Left forelimb (tissue), 1 donor: Measurements from ENCODE around the gene APLN.

ENCODE experiments used
- DNase-seq: peaks from one replicate; pipeline ENCODE4 v3.0.0-alpha.2; 2018; ENCODE audit warnings: low spot score

Gene APLN

DNA sequence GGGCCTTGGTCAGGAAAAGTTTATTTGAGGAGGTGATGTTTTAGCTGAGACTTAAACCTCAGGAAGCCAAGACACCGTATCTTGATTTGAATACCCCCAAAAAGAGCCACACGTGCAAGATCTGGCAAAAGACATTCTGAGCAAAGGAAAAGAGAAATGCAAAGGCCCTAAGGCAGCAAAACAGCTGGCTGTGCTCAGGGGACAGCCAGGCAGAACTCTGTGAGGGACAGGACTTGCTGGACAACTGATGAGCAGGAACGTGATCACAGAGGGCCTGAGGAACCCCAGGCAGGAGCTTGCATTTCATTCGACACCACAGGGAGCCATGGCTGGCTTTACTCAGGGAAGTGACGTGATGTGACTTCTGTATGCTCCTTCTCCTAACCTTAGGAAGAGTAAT lies 58.7 kb downstream of the APLN start:
- no peak for DNase-seq
